GDM1 (cell line): ENCODE measurements around the gene HHATL.

Experiments
- DNase-seq: peaks from one replicate; lab custom pipeline; 2025; lab: John Stamatoyannopoulos, UW

Gene HHATL

DNA sequence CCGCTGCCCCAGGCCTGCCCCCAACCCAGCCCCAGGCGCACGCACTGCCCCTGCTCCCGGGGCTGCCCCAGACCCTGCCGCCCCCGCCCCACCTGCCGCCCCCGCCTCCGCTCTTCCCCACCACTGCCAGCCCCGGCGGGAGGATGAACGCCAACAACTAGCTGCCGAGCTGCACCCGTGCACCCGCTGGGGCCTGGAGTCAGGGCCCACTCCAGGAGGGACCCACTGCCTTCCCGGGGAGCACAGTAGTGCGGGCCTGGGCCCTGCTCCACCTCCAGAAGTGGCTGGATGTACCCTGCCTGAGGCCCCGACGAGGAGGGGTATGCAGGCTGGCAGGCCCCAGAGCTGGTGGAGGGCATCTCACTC, 38.2 kb downstream of the HHATL start:
- DNase-seq, result no peak

DNA sequence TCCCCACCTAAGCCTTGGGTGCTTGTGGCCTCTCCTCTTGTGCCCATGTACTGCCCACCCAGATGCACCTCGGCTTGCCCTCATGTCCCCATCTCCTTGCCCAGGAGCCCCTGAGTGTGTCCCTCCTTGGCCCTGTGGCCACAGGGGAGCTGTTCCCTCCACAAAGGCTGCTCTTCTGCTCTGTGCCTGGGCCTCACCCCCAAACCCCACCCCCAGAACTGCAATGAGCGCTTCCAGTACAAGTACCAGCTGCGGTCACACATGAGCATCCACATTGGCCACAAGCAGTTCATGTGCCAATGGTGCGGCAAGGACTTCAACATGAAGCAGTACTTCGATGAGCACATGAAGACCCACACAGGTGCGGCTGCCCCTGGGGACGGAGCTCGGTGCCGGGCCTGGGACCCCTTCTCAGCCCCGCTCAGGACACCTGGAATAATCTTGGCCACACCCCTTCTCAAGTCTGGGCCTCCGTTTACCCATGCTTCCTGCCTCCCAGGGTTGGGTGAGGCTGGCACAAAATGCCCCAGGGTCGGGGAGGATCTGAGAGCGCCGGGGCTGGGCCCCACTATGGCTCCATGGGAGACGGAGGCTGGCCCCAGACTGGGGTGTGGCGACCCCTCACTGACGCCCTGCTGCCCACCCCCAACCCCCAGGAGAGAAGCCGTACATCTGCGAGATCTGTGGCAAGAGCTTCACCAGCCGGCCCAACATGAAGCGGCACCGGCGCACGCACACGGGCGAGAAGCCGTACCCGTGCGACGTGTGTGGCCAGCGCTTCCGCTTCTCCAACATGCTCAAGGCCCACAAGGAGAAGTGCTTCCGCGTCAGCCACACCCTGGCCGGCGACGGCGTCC, 38.8 kb downstream of the HHATL start:
- no peak for DNase-seq

DNA sequence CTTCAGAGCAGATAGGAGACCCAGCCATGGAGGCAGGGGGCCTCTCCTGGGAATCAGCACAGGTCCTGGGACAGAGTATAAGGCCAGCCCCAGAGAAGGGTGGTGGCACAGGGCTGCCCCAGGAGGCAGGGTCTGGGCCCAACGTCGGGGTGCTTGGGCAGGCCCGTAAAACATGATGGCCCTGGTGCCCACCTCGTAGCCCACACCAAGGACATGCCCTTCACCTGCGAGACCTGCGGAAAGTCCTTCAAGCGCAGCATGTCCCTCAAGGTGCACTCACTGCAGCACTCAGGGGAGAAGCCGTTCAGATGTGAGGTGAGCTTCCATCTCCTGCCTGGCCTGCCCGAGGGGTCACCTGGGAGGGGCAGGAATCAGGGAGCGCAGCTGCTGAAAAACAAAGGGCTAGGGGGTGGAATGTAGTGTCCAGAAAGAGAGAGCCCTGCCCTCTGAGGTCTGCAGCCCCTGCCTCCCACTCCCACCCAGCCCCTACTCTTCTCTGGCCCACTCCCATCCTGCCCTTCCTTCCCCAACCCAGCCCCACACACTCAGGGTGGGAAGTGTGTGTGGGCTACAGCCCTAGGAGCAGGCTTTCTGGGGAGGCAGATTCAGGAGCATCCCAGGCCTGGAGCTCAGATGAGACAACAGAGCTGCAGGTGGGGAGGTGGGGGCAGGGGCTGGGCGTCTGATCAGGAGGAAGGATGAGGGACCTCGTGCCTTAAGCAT, 39.6 kb downstream of the HHATL start:
- no peak for DNase-seq

DNA sequence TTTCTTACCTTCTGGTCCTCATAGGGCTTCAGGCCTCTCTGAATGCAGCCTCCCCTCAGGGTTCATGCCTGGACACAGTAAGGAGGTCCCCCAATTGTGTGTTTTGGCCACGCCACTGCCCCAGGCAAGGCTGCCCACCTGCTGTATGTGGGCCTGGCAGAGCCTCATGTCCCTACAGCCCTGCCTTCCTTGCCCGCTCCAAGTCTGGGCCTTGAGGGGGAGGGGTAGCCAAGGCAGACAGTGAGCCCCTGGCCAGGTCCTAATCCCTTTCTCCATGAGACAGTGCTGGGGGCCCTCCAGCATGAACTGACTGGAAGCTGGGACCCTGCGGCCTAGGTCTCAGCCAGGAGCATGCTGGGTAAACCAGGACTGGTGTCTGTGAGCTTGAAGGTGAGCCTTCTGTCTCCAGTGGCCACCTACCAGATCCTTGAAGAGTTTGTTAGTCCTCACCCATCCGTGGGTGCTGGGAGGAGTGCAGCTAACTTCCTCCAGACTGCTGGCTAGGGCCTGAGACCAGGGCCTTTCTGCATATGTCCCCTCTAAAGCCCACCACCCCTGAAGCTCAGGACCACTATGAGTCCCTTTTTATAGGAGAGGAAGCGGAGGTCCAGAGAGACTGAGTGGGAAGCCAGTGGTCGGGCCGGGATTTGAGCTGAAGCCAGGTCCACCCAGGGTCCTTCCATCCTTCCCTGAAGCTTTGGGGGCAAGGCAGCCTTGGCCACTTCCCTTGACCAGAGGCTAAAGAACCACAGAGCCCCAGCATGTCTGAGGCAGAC, 40.4 kb downstream of the HHATL start:
- DNase-seq, result no peak

DNA sequence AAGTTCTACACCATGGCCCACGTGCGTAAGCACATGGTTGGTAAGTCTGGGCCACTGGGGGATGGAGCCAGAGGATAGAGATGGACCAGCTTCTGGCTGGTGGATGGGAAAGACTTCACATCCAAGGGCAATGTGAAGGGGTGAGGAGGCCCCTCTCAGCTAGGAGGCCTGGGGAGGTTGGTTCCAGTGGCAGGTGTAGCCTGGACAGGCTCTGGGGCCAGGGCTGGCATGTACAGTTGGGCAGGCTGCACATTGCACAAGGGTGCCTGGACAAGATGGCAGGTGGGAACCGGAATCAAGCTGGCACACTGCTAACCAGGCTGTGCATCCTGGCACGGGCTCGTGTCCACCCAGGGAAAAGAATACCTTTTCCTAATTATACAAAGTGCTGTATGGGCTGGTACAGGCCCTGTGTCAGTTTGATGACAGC, 41.0 kb downstream of the HHATL start:
- DNase-seq, result no peak

DNA sequence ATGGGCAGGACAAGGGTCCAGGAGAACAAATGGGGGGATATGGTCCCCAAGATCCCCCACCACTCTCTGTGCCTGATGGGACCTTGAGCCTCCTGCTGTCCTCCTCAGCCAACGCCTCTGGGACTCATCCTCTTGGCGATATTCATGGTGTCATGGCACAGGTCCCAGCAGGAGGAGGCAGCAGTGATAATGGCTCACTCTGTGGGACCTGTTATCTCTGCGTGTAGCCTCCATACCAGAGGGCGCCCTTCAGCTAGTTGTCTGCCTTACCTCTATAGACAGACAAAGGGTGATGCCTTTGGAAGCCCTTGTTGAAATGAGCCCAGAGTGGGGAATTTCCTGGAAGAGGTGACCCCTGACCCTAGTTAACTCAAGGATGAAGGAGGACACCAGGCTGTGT, 41.7 kb downstream of the HHATL start:
- DNase-seq, result no peak

DNA sequence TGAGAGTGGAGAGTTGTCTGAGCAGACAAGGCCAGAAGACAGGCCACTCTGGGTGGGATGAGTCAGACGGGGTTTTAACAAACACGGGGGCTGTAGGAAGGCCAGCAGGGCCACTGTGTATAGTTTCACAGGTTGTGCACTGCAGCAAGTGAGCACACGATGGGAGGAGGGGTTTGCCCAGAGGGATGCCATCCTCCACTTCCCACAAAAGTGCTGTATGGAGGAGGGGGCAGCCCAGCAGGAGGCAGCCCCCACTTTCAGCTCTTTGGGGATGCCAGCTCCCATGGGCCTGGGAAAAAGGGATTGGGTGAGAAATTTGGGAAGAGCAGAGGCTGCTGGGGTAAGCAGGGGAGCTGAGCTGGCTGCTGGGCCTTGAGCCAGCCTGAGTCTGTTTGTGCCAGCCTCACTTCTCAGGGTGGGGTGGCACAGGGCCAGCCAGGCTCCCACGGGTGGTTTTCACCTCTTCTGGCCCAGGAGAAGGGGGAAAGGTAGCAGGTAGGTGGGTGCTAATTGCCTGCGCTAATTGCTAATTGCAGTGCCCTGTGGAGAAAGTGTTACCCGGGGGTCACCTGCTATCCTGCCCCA, 42.4 kb downstream of the HHATL start:
- no peak for DNase-seq

DNA sequence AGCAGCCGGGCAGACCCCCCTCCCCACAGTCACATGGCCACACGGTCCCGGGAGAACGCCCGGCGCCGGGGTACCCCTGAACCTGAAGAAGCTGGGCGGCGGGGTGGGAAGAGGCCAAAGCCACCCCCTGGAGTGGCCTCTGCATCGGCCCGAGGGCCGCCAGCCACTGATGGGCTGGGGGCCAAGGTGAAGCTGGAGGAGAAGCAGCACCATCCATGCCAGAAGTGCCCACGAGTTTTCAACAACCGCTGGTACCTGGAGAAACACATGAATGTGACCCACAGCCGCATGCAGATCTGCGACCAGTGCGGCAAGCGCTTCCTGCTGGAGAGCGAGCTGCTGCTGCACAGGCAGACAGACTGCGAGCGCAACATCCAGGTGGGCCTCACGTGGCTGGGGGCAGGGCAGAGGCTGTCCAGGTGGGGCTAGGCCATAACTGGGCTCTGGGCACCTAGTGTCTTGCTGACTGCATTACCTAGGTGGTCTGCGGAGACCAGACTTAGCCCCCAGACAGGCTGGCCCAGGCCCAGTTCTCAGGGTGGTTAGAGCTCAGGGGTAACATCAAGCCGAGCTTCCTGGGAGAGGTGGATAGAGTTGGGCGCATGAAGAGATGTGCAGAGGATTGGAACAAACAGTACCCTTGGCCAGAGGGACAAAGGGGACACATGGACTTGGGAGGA, 43.0 kb downstream of the HHATL start:
- DNase-seq, result no peak

DNA sequence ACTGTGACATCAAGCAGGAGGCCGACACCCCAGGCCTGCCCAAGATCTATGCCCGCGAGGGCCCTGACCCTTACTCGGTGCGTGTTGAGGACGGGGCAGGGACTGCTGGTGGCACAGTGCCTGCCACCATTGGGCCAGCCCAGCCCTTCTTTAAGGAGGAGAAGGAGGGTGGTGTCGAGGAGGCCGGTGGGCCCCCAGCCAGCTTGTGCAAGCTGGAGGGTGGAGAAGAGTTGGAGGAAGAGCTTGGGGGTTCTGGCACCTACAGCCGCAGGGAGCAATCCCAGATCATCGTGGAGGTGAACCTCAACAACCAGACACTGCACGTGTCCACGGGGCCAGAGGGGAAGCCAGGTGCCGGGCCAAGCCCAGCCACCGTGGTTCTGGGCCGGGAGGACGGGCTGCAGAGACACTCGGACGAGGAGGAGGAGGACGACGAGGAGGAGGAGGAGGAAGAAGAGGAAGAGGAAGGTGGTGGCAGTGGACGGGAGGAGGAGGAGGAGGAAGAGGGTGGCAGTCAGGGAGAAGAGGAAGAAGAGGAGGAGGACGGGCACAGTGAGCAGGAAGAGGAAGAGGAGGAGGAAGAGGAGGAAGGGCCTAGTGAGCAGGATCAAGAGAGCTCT, 43.7 kb downstream of the HHATL start:
- DNase-seq, result no peak

DNA sequence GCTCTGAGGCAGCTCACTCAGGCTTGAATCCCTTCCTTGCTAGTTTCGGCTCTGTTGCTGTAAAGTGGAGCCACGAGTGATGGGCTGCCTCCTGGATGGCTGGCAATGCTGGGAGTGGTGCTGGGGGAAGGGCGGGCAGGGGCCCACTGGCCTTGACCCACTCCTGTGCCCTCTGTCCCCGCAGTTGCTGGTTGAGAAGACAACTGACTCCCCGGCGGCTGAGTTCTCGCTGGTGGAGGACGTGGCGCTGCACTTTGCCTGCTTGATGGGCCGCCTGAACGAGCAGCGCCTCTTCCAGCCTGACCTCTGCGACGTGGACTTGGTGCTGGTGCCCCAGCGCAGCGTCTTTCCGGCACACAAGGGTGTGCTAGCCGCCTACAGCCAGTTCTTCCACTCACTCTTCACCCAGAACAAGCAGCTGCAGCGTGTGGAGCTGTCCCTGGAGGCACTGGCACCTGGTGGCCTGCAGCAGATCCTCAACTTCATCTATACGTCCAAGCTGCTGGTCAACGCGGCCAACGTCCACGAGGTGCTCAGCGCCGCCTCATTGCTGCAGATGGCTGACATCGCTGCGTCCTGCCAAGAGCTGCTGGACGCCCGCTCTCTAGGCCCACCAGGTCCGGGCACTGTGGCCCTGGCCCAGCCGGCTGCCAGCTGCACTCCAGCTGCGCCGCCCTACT, 44.4 kb downstream of the HHATL start:
- no peak for DNase-seq

DNA sequence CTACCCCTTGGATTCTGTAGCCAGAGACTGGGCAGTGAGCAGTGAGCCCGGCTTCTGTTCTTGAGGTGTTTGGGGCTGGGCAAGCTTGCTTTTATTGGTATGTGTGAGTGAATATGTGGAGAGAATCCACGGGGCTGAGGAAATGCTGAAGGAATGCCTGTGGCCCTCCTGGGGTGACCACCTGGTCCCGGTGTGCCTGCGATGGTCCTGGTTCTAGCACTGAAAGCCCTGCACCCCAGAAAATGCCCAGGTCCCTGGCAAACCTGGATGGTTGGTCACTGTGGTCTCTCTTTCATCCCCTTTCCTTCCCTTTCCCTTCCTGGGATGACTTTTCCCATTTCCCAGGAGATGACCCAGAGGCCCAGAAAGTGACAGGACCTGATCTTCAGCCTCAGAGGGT, 44.9 kb downstream of the HHATL start:
- no peak for DNase-seq

DNA sequence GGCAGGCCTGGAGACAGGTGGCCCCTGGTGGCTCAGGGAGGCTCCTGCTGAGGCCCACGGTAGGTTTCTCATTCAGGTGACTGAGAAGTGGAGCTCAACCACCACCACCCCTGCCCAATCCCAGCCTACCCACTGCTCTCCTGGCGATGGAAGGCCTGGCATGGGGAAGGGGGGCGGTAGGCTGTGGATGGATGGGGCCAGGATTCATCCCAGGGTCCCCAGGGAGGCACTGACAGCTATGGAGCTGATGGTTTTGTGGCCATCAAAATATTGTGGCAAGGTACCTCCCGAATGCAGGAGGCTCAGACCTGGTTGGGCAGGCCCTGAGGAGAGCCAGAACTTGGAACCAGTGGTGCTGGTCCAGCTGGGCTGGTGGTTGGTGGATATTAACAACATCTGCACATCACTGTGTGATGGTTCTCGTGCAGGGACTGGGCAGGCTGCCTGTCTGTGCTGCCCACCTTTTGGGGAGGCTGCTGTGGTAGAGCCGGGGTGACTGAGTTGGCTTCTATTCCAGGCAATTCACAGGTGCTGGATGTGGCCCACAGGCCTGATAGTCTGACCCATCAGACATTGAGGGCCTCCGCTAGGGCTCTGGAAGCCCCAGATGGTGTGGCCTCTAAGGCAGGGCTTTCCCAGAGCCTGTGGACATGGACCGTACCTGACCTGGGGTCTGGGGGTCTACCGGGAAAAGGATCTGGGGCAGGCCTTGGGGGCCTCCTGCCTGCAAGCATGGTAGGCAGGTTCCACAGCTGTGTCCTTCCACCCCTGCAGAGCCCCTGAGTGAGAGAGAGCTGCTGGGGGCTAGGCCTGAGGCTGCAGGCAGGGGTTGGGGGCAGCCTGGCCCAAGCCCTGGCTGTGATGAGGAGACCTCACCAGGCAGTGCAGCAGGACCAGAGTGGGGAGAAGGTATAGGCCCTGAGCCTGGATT, 45.7 kb downstream of the HHATL start:
- no peak for DNase-seq

DNA sequence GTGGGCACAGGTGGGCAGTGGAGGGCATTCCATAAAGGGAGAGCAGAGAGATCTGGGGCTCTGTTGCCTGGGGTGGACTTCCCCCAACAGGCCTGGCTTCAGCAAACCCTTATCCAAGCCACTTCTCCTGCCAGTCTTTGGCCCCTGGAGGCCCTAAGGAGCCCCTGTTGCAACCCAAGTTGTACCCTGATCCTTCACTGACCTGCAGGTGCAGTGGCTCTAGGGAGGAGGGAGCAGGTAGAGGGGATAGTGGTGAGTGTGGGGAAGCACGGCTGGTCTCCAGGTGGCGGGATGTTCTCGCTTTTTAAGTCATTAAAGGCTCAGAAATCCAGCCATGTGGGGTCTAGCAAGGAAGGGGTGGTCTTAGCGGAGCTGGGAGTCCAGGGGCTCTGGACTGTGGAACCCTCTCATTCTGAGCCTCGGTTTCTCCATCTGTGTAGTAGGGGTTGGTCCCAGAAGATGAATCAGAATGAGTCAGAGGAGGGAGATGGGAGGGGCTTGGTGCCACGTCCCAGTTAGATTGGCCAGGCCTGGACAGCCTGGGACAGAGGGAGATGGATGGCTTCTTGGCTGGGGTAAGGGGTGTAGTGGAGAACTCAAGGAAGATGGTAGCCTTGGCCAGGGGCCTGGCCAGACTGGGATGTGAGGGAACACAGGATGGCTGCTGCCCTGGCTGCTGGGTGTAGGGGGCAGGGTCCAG, 46.5 kb downstream of the HHATL start:
- no peak for DNase-seq

DNA sequence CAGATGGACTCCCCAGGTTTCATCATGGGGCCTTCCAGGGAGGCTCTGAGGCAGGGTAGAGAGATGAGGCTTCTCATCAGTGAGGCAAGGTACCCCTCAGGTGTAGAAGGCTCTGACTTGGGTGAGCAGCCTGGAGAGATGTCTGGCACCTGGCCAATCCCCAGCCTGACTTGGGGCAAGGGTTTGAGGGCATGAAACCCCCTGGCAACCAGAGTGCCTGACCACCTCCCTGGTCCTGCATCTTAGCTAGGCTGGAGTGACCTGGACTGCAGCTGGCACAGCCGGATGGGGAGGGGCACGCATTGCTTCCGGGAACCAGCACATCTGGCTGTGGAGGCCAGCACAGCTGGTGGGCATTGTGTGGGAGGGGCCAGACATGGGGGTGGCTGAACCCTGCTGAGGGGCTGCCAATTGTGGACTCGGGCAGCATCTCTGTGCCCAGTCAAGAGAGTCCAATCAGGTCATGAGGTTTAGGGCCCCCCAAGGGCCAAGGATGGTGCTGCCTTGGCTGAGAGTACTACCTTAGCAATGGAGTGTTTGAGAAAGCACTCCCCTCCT, 47.2 kb downstream of the HHATL start:
- no peak for DNase-seq

DNA sequence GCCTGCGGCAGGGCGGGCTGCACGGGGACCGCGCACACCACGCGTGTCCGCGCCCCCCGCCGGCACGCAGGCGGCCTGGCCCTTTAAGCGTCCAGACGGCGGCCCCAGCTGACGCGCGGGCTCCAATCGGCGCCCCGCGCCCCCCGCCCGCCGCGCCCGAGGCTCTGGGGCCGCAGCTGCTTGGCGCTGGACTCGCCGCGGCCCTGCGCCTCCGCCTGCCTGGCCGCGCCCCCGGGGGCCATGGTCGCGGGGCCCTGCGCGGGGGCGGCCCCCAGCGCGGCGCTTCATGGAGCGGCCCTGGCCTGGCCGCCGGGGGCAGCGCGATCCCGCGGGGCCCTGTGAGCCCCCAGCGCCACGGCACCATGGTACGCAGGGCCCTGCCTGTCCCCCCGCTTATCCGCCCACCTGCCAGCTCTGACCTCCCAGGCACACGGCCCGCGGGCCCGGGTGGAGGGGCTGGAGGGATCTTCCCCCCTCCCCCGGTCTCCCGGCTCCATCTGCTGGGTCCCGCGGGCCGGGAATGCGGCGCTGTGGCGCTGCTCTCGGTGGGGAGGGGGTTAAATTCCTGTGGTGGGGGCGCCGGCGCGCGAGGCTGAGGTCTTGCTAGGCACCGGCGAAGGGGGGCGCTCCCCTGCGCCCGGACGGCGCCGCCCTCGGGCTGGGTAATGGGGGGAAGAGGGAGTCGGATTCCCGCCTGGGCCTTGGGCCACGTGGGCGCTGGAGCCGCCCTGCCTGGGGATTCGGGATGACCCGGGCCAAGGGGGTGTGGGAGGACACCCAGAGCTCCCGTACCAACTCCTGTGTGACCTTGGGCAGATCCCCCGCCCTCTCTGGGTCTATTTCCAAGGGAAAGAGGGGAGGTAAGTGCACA, 48.0 kb downstream of the HHATL start:
- DNase-seq, result peak; percentile 29

DNA sequence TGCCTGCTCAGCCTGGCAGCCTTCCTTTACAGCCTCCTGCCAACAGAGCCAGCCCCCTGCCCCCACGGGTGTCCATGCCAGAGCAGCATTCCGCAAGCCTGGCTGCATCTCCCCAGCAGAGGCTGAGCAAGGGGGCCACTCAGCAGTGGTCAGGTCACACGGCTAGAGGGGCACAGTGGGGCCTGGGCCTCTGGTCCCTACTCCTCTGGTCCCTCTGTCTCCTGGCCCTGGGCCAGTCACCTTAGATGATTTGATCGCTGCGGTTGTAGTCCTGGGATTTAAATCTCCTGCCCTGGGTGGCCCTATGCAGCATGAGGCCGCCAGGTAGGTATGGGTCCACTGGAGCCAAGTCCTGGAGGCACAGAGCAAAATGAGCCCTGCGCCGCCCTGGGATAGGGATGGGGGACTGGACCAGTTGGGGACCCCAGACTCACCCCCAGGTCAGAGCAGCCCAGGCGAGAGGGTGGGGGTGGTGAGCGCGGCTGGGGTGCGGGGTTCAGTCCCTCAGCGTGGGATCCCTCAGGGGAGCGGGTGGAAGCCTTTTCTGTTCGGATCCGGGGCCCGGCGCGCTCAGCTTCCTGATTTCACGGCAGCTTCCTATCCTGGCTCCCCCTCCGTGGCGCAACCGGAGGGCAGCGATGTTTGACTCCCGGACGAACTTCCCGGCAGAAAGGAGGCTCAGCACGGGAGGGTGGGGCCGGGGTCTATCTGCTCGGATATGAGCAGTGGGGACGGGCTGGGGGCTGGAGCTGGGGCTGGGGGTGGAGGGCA, 48.9 kb downstream of the HHATL start, which contains the start of gene ZBTB47:
ZBTB47 (plus strand) TSS at position 138 of the 771 bp plus-strand sequence. CDS start 4,659 bp downstream, outside the sequence.
- DNase-seq, result no peak

DNA sequence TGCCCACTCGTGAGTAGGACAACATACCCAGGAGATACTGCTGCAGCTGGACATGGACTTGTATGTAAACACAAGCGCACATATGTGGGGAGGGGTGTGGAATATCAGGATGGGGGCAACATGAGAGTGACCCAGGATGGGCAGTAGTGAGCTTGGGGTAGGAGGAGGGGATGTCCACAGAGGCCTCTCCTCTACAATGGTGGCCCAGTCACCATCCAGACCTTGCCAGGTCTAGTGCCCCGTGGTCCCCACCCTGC, 49.4 kb downstream of the HHATL start:
- no peak for DNase-seq
